Subcutaneous abdominal adipose tissue (tissue), 5 donors: ENCODE results near the gene CHRDL2.
A peak's percentile ranks its signal among the peaks of the same experiment; 100 is the strongest.

ENCODE experiments used
- H3K27ac ChIP-seq: one replicate; pipeline ENCODE4 v1.7.0; 2013; ENCODE audit warnings: low read depth, mild to moderate bottlenecking, inconsistent platforms, low read length, moderate library complexity
- H3K27me3 ChIP-seq, 5 donors: one replicate each; pipeline ENCODE4 v1.7.0; 2013; ENCODE audit warnings: low read length in 5 of 5, inconsistent platforms in 1 of 5; ENCODE audit not compliant: control insufficient read depth in 5 of 5, insufficient read depth in 4 of 5
- H3K36me3 ChIP-seq, 5 donors: one replicate each; pipeline ENCODE4 v1.7.0; 2013; ENCODE audit warnings: low read length in 5 of 5; ENCODE audit not compliant: control insufficient read depth in 5 of 5, insufficient read depth in 5 of 5
- H3K4me1 ChIP-seq, 5 donors: one replicate each; pipeline ENCODE4 v1.7.0; 2013; ENCODE audit warnings: low read length in 5 of 5, mild to moderate bottlenecking in 3 of 5, moderate library complexity in 1 of 5; ENCODE audit not compliant: control insufficient read depth in 5 of 5, insufficient read depth in 5 of 5
- H3K4me3 ChIP-seq, 5 donors: one replicate each; pipeline ENCODE4 v1.7.0; 2013; ENCODE audit warnings: low read length in 5 of 5, low read depth in 1 of 5
- H3K9ac ChIP-seq, 5 donors: one replicate each; pipeline ENCODE4 v1.7.0; 2013; ENCODE audit warnings: low read length in 5 of 5, mild to moderate bottlenecking in 4 of 5, moderate library complexity in 3 of 5
- H3K9me3 ChIP-seq, 5 donors: one replicate each; pipeline ENCODE4 v1.7.0; 2013; ENCODE audit warnings: low read length in 5 of 5; ENCODE audit not compliant: control insufficient read depth in 5 of 5
- donor health status: healthy.
- donor health status: healthy.
- donor health status: healthy.
- donor health status: healthy.
- donor health status: healthy.

CHRDL2 gene

DNA sequence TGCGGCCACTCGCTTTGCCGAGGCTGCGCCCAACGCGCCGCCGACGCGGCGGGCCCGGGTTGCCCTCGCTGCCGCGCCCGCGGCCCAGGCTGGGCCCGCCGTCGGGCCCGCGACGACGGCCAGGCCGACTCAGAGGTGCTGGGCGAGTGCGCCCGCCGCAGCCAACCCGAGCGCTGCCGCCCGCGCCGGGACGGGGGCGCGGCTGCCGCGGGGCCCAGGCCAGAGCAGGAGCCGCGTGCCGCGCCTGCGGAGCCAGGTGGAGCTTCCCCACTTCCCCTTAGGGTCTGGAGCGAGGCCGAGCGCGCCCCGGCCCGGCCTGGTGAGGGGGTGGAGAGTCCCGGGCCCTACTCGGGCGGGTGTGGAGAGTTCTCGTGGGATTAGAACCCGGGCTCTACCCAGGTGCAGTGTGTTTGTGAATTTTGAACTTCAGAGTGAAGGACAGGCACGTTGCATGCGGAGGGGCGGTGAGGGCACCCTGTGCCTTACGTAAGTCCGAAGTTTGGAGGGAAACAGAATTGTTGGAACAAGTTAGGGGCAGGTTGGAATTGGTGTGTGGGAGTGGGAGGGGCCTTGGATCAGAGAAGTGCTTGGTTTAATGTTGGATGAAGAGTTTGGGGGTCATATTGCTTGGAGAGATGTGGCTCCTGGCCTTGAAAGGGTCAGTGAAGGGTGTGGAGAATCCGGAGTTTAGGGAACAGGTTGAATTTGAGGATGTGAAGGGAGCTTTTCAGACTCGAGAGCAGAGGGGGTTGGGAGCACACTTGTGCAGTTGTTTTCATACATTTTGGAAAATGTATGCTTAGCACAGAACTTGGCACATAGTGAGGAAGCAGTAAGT is 18.1 kb upstream of the CHRDL2 start:
- Histone ChIP-seq H3K4me1 (peaks cover 2 to 35% (median 27%) of the 10 kb centered on the region in 5 donors), H3K4me3 (peak overlapping the region; percentile 63 to 91 (median 83)), H3K27ac (peak overlapping the region; percentile 88), H3K9ac (peak overlapping the region; percentile 78 to 97 (median 83)), H3K27me3 (no peaks in the 10 kb centered on the region), H3K9me3 (no peaks in the 10 kb centered on the region), H3K36me3 (no peaks in the 10 kb centered on the region)

DNA sequence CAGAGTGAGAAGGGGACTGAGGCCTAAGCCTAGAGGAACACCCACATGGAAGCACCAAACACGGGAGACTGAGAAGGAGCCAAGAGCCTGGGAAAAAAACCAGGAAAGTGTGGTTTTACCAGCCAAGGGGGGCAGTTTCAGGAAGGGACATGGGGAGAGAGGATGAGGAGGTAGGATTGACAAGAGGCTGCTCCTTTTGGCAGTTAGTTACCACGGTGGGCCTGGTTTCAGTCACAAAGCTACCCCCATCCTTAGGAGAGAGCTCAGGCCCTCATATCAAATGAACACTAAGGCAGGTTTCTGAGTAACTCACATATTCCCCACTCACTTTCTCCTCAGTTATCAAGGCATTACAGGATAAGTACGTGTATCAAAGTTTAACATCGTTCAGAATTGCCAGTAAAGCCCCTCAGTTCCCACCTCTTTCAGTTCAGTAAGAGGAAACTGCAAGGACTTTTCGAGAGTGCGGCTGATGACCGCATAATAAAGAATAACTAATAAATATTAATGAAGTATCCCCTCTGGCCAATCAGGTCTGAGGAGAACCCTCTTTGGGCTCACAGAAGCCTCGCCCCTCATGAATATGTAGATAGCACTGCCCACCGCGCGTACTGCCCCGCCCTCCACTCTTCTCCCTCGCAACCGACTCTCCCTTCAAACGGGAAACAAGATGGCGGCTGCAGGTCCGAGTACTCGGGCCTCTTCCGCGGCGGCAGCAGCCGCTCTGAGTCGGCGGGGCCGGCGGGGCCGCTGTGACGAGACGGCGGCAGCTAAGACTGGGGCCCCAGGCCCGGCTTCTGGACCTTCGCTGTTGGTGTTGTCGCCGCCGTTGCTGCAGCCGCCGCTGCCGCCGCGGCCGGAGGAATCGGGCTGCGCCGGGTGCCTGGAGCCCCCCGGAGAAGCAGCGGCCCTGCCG is 17.2 kb upstream of the CHRDL2 start, which contains the start of gene RNF169:
RNF169 (plus strand) TSS at position 639 of the 916 bp plus-strand sequence; CDS start at position 671, 32 bp downstream.
- H3K4me1 ChIP-seq = peaks cover 2 to 26% (median 21%) of the 10 kb centered on the region in 5 donors

DNA sequence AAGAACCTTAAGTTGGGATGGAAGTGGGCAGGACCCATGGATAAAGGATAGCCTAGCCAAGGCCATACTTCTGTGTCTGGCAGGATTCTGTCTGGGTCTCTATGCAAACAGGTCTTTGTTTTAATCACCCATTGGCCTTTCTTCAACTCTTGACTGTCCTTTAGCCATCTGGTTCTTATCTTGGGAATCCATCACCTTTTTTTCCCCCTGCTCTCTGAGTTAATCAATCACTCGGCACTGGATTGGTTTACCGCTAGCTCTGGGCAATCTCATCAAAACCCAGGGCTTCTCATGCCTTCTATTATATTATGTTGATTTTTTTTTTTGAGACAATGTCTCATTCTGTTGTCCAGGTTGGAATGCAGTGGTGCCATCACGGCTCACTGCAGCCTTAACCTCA is 15.6 kb upstream of the CHRDL2 start:
- H3K27ac ChIP-seq = no peak overlapping the region
- no peaks in the 10 kb centered on the region for H3K36me3 ChIP-seq
- H3K9me3 ChIP-seq = no peaks in the 10 kb centered on the region
- no peak overlapping the region for H3K4me3 ChIP-seq
- no peaks in the 10 kb centered on the region for H3K27me3 ChIP-seq
- H3K4me1 ChIP-seq = peaks cover 2 to 22% (median 20%) of the 10 kb centered on the region in 5 donors
- no peak overlapping the region for H3K9ac ChIP-seq

More for the DNA sequence above, 17.2 kb upstream of the CHRDL2 start, which contains the start of gene RNF169:
- Histone ChIP-seq H3K27ac (peak within 1 kb of the TSS; percentile 88), H3K4me3 (peak within 1 kb of the TSS; percentile 63 to 91 (median 83)), H3K9ac (peak within 1 kb of the TSS; percentile 78 to 97 (median 84)), H3K27me3 (no peaks in the 10 kb centered on the region), H3K36me3 (no peaks in the 10 kb centered on the region), H3K9me3 (no peaks in the 10 kb centered on the region)

DNA sequence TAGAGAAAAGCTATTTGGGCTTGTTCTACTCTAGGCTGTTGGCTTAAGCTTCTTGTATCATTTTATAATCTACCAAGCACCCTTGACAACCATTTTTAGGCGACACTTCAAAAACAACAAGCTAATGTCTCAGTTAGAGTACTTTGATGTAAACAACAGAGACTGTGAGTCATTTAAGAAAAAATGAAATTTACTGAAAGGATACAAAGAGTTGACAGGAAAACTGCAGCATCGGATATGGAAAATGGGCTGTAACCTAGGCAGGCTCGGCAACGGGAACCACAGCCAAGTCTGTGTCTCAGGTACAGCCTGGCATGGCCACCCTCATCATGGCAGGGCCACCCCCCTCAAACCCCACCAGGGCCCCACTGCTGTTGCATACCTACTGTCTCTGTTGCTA is 13.1 kb upstream of the CHRDL2 start:
- Histone ChIP-seq H3K9ac (no peak overlapping the region), H3K36me3 (no peaks in the 10 kb centered on the region), H3K9me3 (no peaks in the 10 kb centered on the region), H3K27ac (no peak overlapping the region), H3K4me1 (peaks cover 2 to 9% (median 9%) of the 10 kb centered on the region in 5 donors), H3K27me3 (no peaks in the 10 kb centered on the region), H3K4me3 (no peak overlapping the region)

DNA sequence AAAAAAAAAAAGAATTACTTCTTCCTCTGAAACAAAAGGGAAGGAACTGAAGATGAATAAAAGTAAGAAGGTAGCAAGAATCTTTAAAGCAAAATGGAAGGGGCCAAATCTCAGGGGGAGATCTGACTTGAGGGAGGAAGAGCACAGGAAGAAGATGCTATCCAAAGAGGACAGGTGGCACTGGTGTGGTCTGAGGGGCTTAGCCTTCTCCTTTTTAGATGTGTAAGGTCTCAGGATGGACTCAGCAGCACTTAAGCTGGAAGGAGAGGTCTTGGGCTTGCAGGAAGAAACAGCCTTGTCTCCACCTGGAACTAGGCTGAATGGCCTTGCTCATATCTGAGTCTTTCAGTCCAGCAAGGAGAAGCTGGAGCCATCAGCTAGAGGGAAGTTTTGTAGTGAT is 12.4 kb upstream of the CHRDL2 start:
- Histone ChIP-seq H3K4me1 (peaks cover 2 to 9% (median 8%) of the 10 kb centered on the region in 5 donors), H3K36me3 (no peaks in the 10 kb centered on the region), H3K9me3 (no peaks in the 10 kb centered on the region), H3K27ac (no peak overlapping the region), H3K27me3 (no peaks in the 10 kb centered on the region), H3K9ac (no peak overlapping the region), H3K4me3 (no peak overlapping the region)

DNA sequence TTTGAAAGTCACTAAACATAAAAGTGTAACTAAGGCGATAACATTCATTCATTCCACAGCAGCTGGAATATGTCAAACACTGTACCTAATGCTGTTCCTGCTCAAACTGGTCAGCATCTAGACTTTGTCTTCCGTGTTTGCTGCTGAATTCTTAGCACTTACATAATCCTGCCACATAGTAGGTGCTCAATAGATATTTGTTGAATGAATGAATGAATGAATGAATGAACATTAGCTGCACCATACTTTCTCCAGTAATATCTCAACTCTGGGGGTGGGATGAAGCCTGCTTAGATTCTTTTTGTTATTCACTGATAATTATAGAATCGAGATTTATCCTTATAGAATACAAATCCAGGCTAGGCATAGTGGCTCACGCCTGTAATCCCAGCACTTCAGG is 10.8 kb upstream of the CHRDL2 start:
- Histone ChIP-seq H3K4me3 (no peak overlapping the region), H3K27ac (no peak overlapping the region), H3K36me3 (no peaks in the 10 kb centered on the region), H3K9ac (no peak overlapping the region), H3K4me1 (no peaks in the 10 kb centered on the region), H3K9me3 (no peaks in the 10 kb centered on the region), H3K27me3 (no peaks in the 10 kb centered on the region)

DNA sequence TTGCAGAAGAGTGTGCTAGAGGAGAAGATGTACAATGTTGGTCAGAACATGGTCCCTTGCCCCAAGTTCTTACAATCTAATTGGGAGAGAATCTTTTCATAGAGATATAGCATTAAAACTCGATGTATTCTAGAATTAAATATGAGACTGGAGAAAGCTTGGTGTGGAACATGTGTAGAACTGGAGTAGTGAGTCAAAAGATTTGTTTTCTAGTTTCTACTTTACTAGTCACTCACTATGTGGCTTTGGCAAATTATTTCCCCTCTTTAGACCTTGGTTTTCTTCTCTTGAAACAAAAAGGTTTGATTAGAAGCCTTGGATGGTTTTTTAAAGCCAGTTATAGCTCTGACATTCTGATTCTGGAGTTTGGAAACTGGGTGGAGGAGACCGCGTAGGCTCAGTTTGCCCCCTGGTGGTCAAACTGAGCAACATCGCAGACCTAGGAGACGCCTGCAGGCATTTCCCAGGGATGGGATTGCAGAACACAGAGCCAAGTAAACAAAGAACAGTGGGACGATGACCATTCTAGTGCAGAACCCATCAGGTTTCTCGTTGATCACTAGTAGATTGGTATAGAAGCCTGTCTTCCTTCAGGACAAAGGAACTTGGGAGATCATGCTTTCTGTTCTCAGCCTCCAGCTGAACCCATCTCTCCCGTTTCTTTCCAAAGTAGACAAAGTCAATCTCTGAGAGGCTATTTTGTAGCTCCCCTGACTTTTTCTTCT is 8.5 kb upstream of the CHRDL2 start:
- no peaks in the 10 kb centered on the region for H3K9me3 ChIP-seq
- H3K4me3 ChIP-seq = no peak overlapping the region
- no peak overlapping the region for H3K27ac ChIP-seq
- H3K36me3 ChIP-seq = no peaks in the 10 kb centered on the region
- H3K4me1 ChIP-seq = no peaks in the 10 kb centered on the region
- no peak overlapping the region for H3K9ac ChIP-seq
- no peaks in the 10 kb centered on the region for H3K27me3 ChIP-seq

DNA sequence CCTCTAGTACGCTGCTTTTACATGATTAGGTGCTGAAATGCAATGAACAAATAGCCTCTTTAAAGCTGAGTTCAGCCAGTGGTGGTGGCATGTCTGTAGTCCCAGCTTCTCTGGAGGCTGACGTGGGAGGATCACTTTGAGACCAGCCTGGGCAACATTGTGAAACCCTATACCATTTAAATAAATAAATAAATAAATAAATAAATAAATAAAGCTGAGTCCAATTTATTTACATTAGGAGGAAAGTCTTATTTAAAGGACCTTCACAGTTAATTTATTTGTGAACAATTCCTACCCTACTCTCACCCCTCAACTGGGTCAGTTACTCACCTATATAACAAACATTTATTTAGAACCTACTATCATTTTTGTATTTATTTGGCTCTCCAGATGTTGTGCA is 4.8 kb upstream of the CHRDL2 start:
- Histone ChIP-seq H3K27ac (no peak overlapping the region), H3K9ac (no peak overlapping the region), H3K27me3 (peaks cover 11 to 19% (median 17%) of the 10 kb centered on the region in 5 donors), H3K4me3 (no peak overlapping the region), H3K9me3 (no peaks in the 10 kb centered on the region), H3K4me1 (peaks cover 0 to 7% (median 5%) of the 10 kb centered on the region in 5 donors), H3K36me3 (no peaks in the 10 kb centered on the region)

DNA sequence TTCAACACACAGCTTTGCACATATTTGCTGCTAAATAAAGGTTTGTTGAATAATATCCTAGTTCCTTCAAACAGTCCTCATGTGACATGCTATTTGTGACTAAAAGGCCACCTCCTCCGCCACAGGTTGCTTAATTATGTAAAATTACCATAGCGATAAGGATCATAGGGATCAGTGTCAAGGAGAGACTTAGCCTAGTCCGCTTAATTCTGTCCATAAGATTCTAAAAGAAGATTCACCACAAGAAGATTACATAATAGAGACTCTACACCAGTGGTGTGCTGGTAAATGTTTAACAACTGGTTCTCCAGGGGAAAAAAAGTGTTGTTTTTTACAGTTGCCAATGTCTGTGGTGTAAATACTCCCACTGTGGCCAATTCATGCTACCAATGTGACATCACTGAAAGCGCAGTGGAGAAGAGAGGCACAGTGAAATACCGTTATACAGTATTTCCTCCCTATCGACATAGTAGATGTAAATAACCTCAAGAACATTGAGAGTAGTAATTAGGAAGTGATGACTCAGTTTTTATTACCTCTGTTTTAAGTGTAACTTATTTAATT is 4.2 kb upstream of the CHRDL2 start:
- Histone ChIP-seq H3K27me3 (peaks cover 17 to 24% (median 22%) of the 10 kb centered on the region in 5 donors), H3K36me3 (no peaks in the 10 kb centered on the region), H3K4me3 (no peak overlapping the region), H3K9me3 (no peaks in the 10 kb centered on the region), H3K9ac (no peak overlapping the region), H3K4me1 (peaks cover 0 to 11% (median 5%) of the 10 kb centered on the region in 5 donors), H3K27ac (no peak overlapping the region)
